Activated CD4-positive, alpha-beta T cell treated with anti-CD3 and anti-CD28 coated beads, Interleukin-2, amount 50 U/mL, for 1 hour (primary cell): Measurements from ENCODE around the gene PTPRU.

Experiments
- DNase-seq: peaks from one replicate; pipeline ENCODE4 v3.0.0-alpha.2; 2020

Gene PTPRU

GRCh38 chr1:29270929-29271521, 34.7 kb downstream of the PTPRU start:
- no peak for DNase-seq

GRCh38 chr1:29271724-29272123, 35.4 kb downstream of the PTPRU start:
- DNase-seq, result no peak

GRCh38 chr1:29272147-29272907, 36.0 kb downstream of the PTPRU start:
- DNase-seq, result no peak

GRCh38 chr1:29275435-29275834, 39.1 kb downstream of the PTPRU start:
- no peak for DNase-seq

- DNase-seq, result no peak
These were observed 41.8 kb downstream of the PTPRU start for GRCh38 chr1:29278124-29278523.

DNA sequence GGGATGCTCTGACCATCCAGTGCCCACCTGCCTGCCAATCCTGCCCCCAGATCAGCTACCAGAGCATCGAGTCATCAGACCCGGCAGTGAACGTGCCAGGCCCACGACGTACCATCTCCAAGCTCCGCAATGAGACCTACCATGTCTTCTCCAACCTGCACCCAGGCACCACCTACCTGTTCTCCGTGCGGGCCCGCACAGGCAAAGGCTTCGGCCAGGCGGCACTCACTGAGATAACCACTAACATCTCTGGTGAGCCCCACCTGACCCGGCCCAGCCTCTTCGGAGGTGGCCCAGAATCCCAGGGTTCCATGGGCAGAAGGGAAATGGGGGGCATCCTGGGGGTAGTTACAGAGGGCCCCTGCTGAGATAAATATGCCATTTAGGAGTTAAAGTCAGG, 43.1 kb downstream of the PTPRU start:
- DNase-seq, result no peak

DNA sequence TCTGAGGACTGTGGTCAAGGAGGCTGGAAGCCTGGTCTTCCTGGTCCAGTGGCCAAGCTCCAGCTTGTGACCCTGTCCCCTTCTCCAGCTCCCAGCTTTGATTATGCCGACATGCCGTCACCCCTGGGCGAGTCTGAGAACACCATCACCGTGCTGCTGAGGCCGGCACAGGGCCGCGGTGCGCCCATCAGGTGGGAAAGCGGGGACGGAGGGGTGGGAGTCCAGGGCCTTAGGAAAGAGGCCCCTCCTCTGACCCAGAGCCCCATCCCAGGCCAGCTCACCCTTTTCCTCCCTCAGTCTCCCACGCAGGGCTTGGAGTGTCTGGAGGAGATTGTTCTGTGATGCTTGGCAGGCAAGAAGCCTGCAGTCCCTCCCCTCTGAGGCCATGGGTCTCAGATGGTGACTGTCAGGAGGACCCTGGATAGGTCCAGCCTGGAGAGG, 43.6 kb downstream of the PTPRU start:
- DNase-seq, result no peak

DNA sequence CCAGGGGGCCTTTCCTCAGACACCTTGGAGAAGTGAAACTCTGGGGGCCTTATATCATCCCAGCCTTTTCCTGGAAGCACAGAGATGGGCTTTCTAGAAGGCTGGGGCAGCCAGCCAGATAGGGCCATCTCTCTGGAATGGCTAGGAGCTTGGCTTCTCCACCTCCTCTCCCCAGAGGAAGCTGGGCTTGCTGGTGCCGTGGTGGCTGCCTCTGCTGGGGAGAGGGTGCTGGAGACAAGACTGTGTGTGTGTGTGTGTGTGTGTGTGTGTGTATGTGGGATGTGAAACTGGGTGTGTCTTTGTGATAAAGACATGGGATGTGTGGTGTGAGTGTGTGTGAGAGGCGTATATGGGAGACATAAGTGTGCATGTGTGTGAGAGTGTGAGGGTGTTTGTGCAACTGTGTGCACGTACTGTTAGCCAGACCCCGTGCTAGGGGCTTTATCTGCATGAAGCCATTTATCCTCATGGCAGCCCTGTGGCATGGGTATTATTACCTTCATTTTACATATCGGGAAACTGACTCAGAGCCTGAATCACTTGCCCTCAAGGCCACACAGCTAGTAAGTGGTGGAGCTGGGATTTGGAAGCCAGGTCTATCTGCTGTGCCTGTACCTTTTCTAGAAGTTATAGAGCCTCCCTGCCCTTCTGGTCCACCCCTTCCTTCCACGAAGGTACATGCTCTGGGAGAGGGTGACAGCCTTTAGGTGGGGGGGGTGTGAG, 44.2 kb downstream of the PTPRU start:
- DNase-seq, result no peak

DNA sequence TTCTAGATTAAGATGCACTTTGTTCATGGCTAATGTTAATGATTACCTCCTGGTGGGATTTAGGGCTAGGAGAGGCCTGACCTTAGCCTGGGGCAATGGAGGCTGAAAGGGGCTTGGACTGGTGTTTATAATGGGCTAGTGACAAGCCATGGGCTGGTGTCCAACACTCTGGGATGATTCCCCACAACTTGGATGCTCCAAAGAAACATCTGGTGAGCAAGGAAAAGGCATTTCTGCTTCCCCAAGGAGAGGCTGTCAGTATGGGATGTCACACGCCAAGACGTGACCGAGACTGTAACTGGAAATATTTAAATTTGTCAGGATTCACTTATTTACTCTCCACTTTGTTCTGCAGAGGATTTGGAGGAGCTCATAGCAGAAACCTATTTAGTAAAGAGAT, 45.2 kb downstream of the PTPRU start:
- no peak for DNase-seq

- DNase-seq, result no peak
These were observed 46.0 kb downstream of the PTPRU start for GRCh38 chr1:29282135-29282923.

DNA sequence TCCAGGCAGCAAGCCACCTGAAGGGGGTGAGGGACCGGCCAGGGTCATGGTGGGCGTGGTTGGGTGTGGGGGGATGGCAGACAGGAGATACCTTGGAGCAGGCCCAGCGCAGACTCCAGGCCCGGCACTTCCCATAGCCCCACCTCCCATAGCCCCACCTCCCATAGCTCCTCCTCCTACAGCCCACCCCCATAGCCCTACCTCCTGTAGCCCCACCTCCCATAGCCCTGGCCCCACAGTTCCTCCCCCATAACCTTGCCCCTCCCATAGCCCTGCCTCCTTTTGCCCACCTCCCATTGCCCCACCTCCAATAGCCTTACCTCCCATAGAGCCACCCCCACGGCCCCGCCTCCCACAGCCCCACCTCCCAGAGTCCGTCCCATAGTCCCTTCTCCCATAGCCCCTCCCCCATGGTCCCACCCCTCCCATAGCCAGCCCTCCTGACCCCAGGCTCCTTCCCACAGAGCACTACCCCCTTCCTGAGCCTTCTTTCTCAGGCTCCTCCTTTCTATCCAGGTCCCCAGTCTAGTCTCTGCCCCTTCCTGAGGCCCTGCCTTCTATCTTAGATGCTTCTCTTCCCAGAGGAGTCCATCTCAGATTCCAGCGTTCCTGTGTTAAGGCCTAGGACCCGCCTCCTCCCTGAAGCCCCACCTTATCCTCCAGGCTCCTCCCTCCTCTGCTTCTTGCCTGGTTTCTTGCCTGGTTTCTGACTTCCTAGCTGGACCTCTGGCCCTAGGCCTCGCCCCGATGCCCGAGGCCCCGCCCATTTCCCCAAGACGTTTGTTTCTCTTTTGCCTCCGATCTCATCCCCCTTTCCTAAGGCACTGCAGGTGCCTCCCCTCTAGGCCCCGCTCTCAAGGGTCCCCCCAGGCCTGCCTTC, 46.8 kb downstream of the PTPRU start:
- no peak for DNase-seq

- DNase-seq, result no peak
These were observed 47.5 kb downstream of the PTPRU start for GRCh38 chr1:29283804-29284195.

DNA sequence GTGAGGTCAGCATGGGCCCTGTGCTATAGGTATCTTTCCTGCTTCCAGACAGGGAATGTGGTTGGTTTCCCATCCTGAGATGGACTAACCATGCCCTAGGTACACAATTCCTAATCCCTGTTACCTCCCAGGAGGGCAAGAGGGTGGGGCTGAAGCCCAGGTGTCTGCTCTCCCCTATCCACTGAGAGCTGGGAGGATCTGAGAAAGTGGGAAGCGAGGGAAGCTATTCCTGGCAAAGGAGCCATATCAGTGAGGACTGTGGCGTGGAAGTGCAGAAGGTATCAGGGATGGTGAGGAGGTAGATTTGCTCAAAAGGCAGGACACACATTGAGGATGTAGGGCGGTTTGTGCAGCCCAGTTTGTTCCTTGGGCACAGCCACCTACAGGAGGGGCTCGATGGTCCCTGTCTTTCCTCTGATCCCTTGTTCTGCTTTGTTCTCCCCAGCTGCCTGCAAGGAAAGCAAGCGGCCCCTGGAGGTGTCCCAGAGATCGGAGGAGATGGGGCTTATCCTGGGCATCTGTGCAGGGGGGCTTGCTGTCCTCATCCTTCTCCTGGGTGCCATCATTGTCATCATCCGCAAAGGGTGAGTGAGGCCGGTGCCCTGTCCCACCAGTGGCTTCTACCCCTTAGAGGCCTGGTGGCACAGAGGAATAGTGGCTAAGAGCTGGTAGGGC, 48.1 kb downstream of the PTPRU start:
- no peak for DNase-seq

DNA sequence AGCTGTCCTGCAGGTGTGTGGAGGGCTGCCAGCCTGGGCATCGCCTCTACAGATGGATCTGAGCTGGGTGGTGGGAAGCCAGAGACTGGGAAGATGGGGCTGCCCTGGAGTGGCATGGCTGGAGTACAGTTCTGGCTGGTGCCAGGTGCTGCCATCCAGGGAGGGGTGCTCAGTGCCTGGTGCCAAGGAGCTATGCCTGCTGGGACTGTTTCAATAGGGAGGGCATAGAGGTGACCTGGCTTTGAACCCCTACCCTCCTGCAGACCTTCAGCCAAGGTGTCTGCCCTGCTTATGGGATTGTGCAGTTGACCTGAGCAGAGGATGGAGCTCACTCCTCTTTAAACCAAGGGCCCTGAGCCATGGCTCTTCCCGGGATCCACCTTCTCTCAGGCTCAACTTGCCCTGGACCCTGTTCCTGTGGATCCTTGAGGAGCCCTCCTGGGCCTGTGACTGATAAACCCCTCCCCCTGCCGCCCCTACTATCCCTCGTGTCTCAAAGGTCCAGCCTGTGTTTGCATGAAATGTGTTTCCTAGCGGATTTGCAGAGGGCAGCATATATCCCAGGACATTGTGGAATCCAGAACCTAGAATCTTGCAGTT, 48.7 kb downstream of the PTPRU start:
- DNase-seq, result no peak

DNA sequence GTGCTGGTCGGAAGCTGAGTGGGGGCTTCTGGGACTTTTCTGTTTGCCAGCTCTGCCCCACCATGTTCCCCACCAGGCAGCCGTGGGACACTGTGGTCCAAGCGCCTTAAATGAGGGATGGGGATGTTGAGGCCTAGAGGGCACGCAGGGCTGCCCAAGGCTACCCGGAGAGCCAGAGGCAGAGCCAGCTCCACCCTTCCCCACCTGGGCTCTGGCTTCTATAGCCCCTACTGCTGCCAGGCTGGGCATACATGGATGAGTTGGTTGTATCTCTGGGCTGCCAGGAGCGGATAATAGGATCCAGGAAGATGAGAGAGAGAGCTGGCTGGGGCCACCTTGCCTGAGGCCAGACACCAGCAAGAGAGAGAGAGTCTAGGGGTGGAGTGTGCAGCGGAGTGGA, 49.4 kb downstream of the PTPRU start:
- DNase-seq, result no peak

GRCh38 chr1:29286194-29286767, 50.0 kb downstream of the PTPRU start:
- no peak for DNase-seq

DNA sequence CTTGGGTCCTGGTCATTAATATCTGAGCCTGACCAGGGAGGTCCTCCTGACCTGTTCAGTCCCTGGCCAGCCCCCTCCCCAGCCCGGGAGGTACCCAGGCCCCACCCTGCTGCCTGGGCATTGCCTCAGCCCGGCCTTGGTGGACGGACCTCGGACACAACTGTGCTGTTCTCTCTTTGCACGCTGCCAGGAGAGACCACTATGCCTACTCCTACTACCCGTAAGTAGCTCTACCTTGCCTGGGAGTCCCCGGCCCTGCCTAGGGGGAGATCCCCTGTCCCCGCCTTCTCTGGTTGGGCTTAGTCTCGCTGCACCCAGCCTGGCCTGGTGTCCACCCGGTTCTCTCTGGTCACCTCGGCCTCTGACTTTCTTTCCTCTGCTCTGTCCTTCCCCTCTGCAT, 53.2 kb downstream of the PTPRU start:
- no peak for DNase-seq

- DNase-seq, result no peak
These were observed 54.2 kb downstream of the PTPRU start for GRCh38 chr1:29290414-29290985.

GRCh38 chr1:29291756-29292155, 55.4 kb downstream of the PTPRU start:
- DNase-seq, result no peak

GRCh38 chr1:29292344-29292743, 56.0 kb downstream of the PTPRU start:
- DNase-seq, result no peak

- no peak for DNase-seq
These were observed 61.1 kb downstream of the PTPRU start for GRCh38 chr1:29297450-29297849.
